ENCODE data around the gene ZNF436. TPM values are rescaled to one million over a fixed set of nuclear protein-coding genes. Genes with fewer than 3 reads are reported as not detected.

Gene ZNF436
- total RNA-seq, 1 donor from 2014 or later: 6.0 TPM

DNA sequence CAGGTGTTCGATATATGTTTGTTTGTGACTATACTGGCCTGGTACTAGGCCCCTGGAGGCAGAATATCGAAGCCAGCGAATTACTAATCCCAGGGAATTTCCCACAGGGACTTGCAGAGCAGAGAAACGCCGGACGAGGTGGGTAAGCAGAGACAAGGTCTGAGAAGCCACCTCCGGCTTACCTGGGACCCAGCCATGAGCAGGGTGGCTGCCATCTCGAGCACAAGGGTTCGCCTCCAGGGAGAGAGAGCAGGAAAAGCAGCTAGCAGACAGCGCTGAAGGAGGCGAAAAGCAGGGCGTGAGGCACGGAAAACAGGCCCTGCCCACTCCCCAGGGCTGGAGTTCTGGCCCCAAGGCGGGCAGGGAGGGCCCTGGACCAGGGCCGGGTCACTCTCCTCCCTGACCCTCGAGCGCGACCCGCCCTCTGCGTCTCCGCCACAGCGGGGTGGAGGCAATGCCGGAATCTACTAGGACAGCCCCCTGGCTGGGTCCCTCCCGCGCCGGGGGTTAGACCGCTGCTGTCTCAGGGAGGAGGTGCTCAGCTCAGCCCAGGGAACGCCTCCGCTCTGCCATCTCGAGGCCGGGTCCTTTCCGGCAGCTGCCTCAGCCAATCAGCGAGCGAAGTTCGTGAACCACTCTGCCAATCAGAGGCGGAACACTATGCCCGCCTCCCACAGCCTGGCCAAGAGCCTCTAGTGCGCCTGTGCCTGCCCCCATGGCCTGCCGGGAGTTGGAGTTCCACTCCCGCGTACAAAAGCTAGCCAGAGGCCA, 1.7 kb downstream of the ZNF436 start:
- intact Hi-C loops (cut with micrococcal nuclease): loop anchor here (1.0 to 5.0 kb wide), 14 partner anchors 24 to 1879 kb away; partner anchors contain the start of genes ELOA, HNRNPR, ID3 and KDM1A

DNA sequence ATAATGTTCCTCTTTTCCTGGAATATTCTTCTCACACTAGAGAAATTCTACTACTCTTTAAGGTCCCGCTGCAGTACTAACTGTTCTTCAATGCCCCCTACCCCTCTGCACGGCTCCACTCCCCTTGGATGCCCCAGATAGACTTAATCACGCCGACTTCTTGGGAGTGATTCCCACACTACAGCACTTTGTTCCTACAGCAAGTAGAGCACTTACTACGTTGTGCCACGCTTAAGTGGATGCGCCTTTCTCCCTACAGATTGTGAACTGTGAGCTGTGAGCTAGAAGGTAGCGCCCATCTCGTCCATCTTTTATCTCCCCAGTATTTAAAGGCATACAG, 2.2 kb downstream of the ZNF436 start:
- intact Hi-C loops (cut with micrococcal nuclease): loop anchor here (1.0 to 5.0 kb wide), 4 partner anchors 187 to 1880 kb away; partner anchors contain the start of genes RSRP1, SRRM1 and ZBTB40

GRCh38 chr1:23366598-23366997, 3.0 kb downstream of the ZNF436 start:
- intact Hi-C loops (cut with micrococcal nuclease): loop anchor here (5.0 kb wide), 3 partner anchors 914 to 1881 kb away; partner anchors contain the start of genes RSRP1, SRRM1 and ZBTB40

DNA sequence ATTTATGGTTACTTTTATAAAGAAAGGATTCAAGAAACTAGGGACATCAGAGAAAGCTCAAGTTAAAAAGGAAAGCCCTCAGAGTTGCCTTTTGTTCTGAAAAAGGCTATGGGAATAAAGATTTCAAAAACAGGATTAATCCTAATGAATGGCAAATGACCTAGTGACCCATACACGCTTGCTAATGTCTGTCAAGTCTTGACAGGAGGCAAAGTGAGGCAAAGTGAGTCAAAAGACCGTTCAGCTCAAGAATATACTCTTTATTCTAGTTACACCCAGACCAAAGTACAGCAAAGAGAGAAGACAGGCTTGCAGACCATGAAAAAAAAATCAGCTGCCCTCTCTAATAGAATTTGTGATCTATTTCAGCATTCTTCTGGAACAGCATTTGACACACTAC, 3.5 kb downstream of the ZNF436 start:
- intact Hi-C loops (cut with micrococcal nuclease): loop anchor here (5.0 kb wide), 3 partner anchors 914 to 1881 kb away; partner anchors contain the start of genes RSRP1, SRRM1 and ZBTB40

GRCh38 chr1:23362218-23362713, 7.4 kb downstream of the ZNF436 start:
- intact Hi-C loops (cut with micrococcal nuclease): no loop called here

DNA sequence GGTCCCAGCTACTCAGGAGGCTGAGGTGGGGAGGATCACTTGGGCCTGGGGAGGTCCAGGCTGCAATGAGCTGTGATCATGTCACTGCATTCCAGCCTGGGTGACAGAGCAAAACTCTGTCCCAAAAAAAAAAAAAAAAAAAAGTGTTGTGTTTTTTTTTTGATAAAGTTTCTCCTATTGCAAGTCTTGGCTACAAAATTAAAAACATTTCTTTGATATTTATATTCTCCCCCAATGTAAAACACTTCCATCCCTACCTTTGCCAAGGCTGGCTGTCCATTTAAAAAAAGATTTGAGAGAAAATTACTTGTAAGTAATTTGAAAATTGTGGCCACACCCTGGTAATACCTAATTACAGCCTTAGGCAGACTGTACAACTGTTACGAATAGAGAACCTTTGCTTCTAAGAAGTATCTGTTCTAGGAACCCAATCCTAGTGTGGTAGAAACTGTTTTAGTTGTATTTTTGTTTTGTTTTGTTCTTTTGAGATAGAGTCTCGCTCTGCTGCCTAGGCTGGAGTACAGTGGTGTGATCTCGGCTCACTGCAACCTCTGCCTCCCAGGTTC, 11.2 kb downstream of the ZNF436 start:
- intact Hi-C loops (cut with micrococcal nuclease): no loop called here

GRCh38 chr1:23357138-23357908, 12.3 kb downstream of the ZNF436 start:
- intact Hi-C loops (cut with micrococcal nuclease): no loop called here

GRCh38 chr1:23356471-23357137, 13.0 kb downstream of the ZNF436 start:
- intact Hi-C loops (cut with micrococcal nuclease): no loop called here

- intact Hi-C loops (cut with micrococcal nuclease): no loop called here
Observed at GRCh38 chr1:23354245-23354644, 15.4 kb downstream of the ZNF436 start.

DNA sequence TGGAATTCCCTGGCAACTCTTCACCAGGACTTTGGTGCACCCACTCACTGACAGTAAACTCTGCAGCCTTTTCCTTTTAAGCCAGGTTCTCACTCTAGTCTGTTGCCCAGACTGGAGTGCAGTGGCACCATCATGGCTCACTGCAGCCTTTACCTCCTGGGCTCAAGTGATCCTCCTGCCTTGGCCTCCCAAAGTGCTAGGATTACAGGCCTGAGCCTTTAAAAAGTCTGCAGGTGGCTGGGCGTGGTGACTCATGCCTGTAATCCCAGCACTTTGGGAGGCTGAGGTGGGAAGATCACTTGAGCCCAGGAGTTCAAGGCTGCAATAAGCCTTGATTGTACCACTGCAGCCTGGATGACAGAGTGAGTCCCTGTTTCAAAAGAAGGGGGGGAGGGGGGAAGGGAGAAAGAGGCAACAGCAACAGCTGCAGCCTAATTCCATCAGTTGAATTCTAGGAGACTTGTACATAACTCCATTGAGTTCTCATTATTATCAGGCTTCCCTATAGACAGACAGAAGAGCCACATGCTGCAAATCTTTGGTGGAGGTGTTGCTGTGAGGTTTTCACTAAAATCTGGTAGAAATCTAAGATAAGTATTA, 17.4 kb downstream of the ZNF436 start:
- intact Hi-C loops (cut with micrococcal nuclease): no loop called here

DNA sequence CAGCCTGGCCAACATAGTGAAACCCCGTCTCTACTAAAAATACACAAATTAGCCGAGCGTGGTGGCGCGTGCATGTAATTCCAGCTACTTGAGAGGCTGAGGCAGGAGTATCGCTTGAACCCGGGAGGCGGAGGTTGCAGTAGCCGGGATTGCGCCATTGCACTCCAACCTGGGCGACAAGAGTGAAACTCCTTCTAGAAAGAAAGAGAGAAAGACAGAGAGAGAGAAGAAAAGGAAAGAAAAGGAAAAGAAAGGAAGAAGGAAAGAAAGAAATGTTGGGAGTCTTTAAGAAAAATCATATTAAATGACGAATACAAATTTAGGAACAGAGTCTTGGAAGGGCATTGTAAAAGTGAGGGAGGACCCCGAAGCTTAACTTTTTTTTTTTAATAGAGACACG, 23.7 kb downstream of the ZNF436 start:
- intact Hi-C loops (cut with micrococcal nuclease): loop anchor here (2.0 to 10.0 kb wide), 5 partner anchors 139 to 1299 kb away; partner anchors contain the start of genes ASAP3, LUZP1 and SRRM1

GRCh38 chr1:23344987-23345472, 24.6 kb downstream of the ZNF436 start:
- intact Hi-C loops (cut with micrococcal nuclease): loop anchor here (1.0 to 10.0 kb wide), 11 partner anchors 23 to 1300 kb away; partner anchors contain the start of genes ASAP3, LUZP1, PNRC2 and SRRM1

- intact Hi-C loops (cut with micrococcal nuclease): loop anchor here (1.0 to 10.0 kb wide), 11 partner anchors 24 to 1300 kb away; partner anchors contain the start of genes ASAP3, LUZP1, PNRC2 and SRRM1
Observed at GRCh38 chr1:23344111-23344986, 25.3 kb downstream of the ZNF436 start, which contains the start of gene HNRNPR. Gene HNRNPR (minus strand): TSS chr1:23344284. CDS start chr1:23341008, 3,276 bp downstream.

- intact Hi-C loops (cut with micrococcal nuclease): loop anchor here (1.0 to 10.0 kb wide), 12 partner anchors 25 to 1301 kb away; partner anchors contain the start of genes ASAP3, LUZP1, PNRC2 and SRRM1
Observed at GRCh38 chr1:23343221-23344110, 26.2 kb downstream of the ZNF436 start.

DNA sequence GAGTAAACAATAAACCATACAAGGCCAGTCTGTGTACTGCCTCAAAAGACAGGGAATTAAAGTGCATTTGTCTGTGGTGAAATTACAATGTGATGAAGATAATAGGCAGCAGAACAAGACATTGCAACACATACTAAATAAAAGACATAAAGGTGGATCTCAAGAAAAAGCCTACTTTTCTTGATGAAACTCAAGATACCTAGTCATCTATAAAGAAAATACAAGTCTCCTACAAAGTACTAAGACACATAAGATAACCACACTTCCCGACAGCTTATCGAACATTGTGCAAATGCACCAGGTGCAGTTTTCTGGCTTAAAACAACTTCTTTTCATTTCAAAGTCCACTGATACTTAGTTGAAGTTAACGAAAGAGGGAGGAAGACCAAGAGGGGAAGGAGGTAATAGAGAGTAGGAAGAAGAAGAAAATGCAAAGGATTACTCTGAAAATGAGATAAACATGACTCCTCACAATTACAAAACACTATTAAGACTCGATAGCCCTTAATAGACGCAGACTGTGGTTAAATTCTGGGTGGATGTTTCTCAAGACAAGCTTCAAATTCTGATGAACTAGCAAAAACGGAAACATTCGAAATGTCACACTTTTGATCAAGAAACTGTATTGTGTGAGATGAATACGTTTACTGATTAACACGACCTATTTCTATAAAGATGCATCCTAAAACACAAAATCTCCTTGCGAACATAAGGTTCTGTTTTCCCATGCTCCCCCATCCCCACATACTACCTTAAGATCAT, 27.5 kb downstream of the ZNF436 start:
- intact Hi-C loops (cut with micrococcal nuclease): loop anchor here (2.0 to 10.0 kb wide), 7 partner anchors 80 to 1303 kb away; partner anchors contain the start of genes LUZP1, SRRM1 and TCEA3

GRCh38 chr1:23339632-23340031, 30.0 kb downstream of the ZNF436 start:
- intact Hi-C loops (cut with micrococcal nuclease): loop anchor here (5.0 to 10.0 kb wide), 6 partner anchors 83 to 1305 kb away; partner anchors contain the start of genes LUZP1, SRRM1 and TCEA3

- intact Hi-C loops (cut with micrococcal nuclease): no loop called here
Observed at GRCh38 chr1:23337869-23338268, 31.8 kb downstream of the ZNF436 start.
